Esophagus muscularis mucosa (tissue), 4 donors: ENCODE data around the gene UBE4A. TPM values are rescaled to one million over a fixed set of nuclear protein-coding genes. Genes with fewer than 3 reads are reported as not detected.
"Not testable (repeated sequence)": the region's sequence is repeated elsewhere in the genome, so short reads cannot be mapped to it uniquely, and the experiment has no call there.

Source experiments
- DNase-seq: peaks from one replicate; pipeline ENCODE4 v3.0.0-alpha.2; 2017; ENCODE audit errors: extremely low spot score
- H3K27ac ChIP-seq, 4 donors: fragments of 200-600 bp; sonication (generic); replicated peaks in 1 of 4; 1 replicate in 3 of 4; 2 replicates in 1 of 4; pipeline ENCODE4 v1.5.1; 2016 to 2019; ENCODE audit warnings: mild to moderate bottlenecking in 1 of 4
- H3K27me3 ChIP-seq, 4 donors: fragments of 200-600 bp; sonication (generic); one replicate each; pipeline versions ENCODE4 v1.5.1 to v1.6.0; 2016 to 2019
- H3K36me3 ChIP-seq, 4 donors: fragments of 200-600 bp; sonication (generic); one replicate each; pipeline ENCODE4 v1.5.1; 2016 to 2019
- H3K4me1 ChIP-seq, 4 donors: fragments of 200-600 bp; sonication (generic); one replicate each; pipeline ENCODE4 v1.5.1; 2016 to 2019
- H3K4me3 ChIP-seq, 4 donors: fragments of 200-600 bp; sonication (generic); 1 replicate in 2 of 4; 2 replicates in 2 of 4; pipeline ENCODE4 v1.5.1; 2016 to 2019; ENCODE audit warnings: mild to moderate bottlenecking in 4 of 4, moderate library complexity in 1 of 4
- H3K9me3 ChIP-seq, 4 donors: fragments of 200-600 bp; sonication (generic); 1 replicate in 3 of 4; 2 replicates in 1 of 4; pipeline ENCODE4 v1.5.1; 2016 to 2019
- EP300 ChIP-seq: sonication (generic); formaldehyde crosslinking; IDR thresholded peaks from one replicate; pipeline ENCODE4 v1.6.1; 2017; ENCODE audit warnings: antibody characterized with exemption
- POLR2A ChIP-seq: fragments of 450-650 bp; IDR thresholded peaks from one replicate; pipeline ENCODE4 v1.6.1; 2017; ENCODE audit warnings: antibody characterized with exemption, moderate library complexity, mild to moderate bottlenecking, low read depth
- POLR2AphosphoS5 ChIP-seq, 2 donors: sonication (generic); formaldehyde crosslinking; IDR thresholded peaks; one replicate each; pipeline ENCODE4 v1.6.1; 2017; ENCODE audit warnings: antibody characterized with exemption in 2 of 2
- WGBS: methylation state at CpG from one replicate; pipeline ENCODE4 v1.1.5; 2018; 5-methylcytosine and 5-hydroxymethylcytosine counted together
- intact Hi-C: fragments of 100-400 bp; cut with DNase I; formaldehyde crosslinking; loops from one replicate; pipeline ENCODE4 v1.15.1; 2023
- total RNA-seq, 4 donors: library from RNA; depleted of rRNA; stranded (reverse); fragments of >200 nt; gene quantifications; one replicate each; pipeline versions ENCODE4 v1.1.0 to v1.2.1, GENCODE V29; 2016
- TF ChIP-seq, protein P1 (sequence below), 3 experiments: fragments of 200-600 bp in 2 of 3; fragments of 450-650 bp in 1 of 3; sonication (generic) in 2 of 3; IDR thresholded peaks; one replicate each; pipeline ENCODE4 v1.5.1; 2017 to 2019; ENCODE audit warnings: antibody characterized with exemption in 3 of 3, mild to moderate bottlenecking in 2 of 3, moderate library complexity in 1 of 3

The UBE4A gene
- total RNA-seq, 4 donors from 2014 or later, result 32.0 to 40.8 (median 36.6) TPM

- DNase-seq, result no peak
- TF ChIP-seq POLR2A, result no peak
- TF ChIP-seq, protein P1, sequence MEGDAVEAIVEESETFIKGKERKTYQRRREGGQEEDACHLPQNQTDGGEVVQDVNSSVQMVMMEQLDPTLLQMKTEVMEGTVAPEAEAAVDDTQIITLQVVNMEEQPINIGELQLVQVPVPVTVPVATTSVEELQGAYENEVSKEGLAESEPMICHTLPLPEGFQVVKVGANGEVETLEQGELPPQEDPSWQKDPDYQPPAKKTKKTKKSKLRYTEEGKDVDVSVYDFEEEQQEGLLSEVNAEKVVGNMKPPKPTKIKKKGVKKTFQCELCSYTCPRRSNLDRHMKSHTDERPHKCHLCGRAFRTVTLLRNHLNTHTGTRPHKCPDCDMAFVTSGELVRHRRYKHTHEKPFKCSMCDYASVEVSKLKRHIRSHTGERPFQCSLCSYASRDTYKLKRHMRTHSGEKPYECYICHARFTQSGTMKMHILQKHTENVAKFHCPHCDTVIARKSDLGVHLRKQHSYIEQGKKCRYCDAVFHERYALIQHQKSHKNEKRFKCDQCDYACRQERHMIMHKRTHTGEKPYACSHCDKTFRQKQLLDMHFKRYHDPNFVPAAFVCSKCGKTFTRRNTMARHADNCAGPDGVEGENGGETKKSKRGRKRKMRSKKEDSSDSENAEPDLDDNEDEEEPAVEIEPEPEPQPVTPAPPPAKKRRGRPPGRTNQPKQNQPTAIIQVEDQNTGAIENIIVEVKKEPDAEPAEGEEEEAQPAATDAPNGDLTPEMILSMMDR (IDR thresholded peaks at IDR 0.05), result no peak
- no peak for TF ChIP-seq POLR2AphosphoS5 (IDR thresholded peaks at IDR 0.05)
- TF ChIP-seq EP300, result no peak
- H3K27ac ChIP-seq, result no peak overlapping the region
- H3K9me3 ChIP-seq, result no peaks in the 10 kb centered on the region
- no peaks in the 10 kb centered on the region for H3K27me3 ChIP-seq
- intact Hi-C loops, result no loop called here
- no peak overlapping the region for H3K4me3 ChIP-seq
- WGBS, result 80% methylated on average over 8 of the region's 8 CpGs
- peaks cover 0 to 19% (median 6%) of the 10 kb centered on the region in 4 donors for H3K36me3 ChIP-seq
- peaks cover 5 to 18% (median 8%) of the 10 kb centered on the region in 4 donors for H3K4me1 ChIP-seq
These were observed 55.8 kb downstream of the UBE4A start for GRCh38 chr11:118415062-118415738.

DNA sequence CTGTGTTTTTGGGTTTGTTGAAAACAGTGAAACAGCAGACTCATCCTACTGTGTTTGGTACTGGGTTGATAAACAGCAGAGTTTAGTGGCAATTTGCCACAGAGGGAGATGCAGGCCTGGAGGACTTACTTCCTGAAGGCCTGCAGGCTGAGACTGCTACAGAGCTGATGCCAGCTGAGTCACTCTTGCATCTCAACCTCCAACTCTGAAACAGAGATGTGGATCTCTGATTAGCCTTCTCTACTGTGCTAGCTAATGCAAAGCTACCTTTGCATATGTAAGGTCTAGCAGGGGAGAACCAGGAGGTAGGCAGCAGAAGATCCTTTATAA, 56.3 kb downstream of the UBE4A start:
- Histone ChIP-seq H3K27ac (no peak overlapping the region), H3K4me1 (peaks cover 5 to 17% (median 8%) of the 10 kb centered on the region in 4 donors), H3K27me3 (no peaks in the 10 kb centered on the region), H3K4me3 (no peak overlapping the region), H3K9me3 (no peaks in the 10 kb centered on the region), H3K36me3 (peaks cover 0 to 17% (median 6%) of the 10 kb centered on the region in 4 donors)
- no peak for TF ChIP-seq EP300
- TF ChIP-seq, protein P1 (IDR thresholded peaks at IDR 0.05), result no peak
- no peak for TF ChIP-seq POLR2A
- no peak for TF ChIP-seq POLR2AphosphoS5 (IDR thresholded peaks at IDR 0.05)
- intact Hi-C loops, result no loop called here
- no peak for DNase-seq

DNA sequence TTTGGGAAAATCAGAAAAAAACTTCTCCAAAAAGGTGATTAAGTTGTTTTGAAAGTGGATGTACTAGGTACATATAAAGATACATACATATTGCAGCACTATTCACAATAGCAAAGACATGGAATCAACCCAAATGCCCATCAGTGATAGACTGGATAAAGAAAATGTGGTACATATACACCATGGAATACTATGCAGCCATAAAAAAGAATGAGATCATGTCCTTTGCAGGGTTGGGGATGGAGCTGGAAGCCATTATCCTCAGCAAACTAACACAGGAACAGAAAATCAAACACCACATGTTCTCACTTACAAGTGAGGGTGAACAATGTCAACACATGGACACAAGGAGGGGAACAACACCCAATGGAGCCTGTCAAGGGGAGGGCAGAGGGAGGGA, 57.5 kb downstream of the UBE4A start:
- H3K4me3 ChIP-seq, DNase-seq, H3K27me3 ChIP-seq, H3K9me3 ChIP-seq, H3K27ac ChIP-seq, intact Hi-C loops, H3K4me1 ChIP-seq: not testable (repeated sequence)
- H3K36me3 ChIP-seq, result peaks cover 0 to 14% (median 6%) of the 10 kb centered on the region in 4 donors

DNA sequence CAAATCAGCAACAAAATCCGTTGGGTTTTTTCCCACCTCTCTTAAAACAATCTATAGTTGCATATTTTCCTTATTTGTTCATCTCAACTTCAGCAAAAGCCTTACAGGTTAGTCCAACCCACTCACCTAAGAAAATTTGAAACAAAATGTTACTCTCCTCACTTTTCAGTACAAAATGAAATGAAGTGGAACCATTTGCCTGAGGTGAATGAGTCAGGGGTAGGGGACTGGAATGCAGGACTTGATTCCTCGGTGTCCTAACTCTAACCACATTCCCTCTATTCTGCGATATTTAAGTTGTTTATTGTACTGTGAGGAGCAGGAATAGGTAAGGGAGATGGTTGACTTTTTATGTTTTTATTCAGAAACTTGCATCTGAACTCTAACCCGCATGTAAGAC, 58.4 kb downstream of the UBE4A start:
- no peak overlapping the region for H3K27ac ChIP-seq
- no peaks in the 10 kb centered on the region for H3K9me3 ChIP-seq
- WGBS, result 87% methylated on average over 4 of the region's 4 CpGs
- no peak overlapping the region for H3K4me3 ChIP-seq
- TF ChIP-seq POLR2A (no peak), EP300 (no peak), POLR2AphosphoS5 (IDR thresholded peaks at IDR 0.05) (no peak)
- TF ChIP-seq, protein P1 (IDR thresholded peaks at IDR 0.05), result no peak
- peaks cover 5 to 10% (median 8%) of the 10 kb centered on the region in 4 donors for H3K4me1 ChIP-seq
- H3K27me3 ChIP-seq, result no peaks in the 10 kb centered on the region
- DNase-seq, result no peak
- H3K36me3 ChIP-seq, result peaks cover 0 to 14% (median 6%) of the 10 kb centered on the region in 4 donors
- intact Hi-C loops, result no loop called here

DNA sequence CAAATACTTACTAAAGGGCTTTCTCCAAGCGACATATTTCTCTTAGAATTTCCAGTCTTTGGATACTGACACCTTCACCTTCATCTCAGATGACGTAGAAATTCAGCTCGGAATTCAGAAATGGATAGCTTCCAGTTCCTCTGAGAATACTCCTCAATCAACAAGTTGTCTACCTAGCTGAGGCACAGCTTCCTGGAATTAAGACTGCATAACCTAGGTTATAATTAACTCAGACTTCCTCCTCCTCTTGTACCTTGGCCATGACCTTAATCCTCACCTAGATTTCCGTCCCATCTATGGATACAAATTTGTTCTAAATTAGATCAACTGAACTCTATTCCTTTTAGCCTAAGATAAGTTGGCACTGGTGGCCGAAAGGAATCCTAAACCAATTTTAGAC, 59.4 kb downstream of the UBE4A start:
- Histone ChIP-seq H3K36me3 (peaks cover 0 to 10% (median 5%) of the 10 kb centered on the region in 4 donors), H3K4me3 (no peak overlapping the region), H3K27ac (no peak overlapping the region), H3K27me3 (no peaks in the 10 kb centered on the region), H3K9me3 (no peaks in the 10 kb centered on the region), H3K4me1 (peaks cover 5 to 10% (median 8%) of the 10 kb centered on the region in 4 donors)
- no peak for DNase-seq
- 87% methylated on average over 5 of the region's 5 CpGs for WGBS
- intact Hi-C loops, result no loop called here
- no peak for TF ChIP-seq POLR2A
- TF ChIP-seq EP300, result no peak
- no peak for TF ChIP-seq POLR2AphosphoS5 (IDR thresholded peaks at IDR 0.05)

- intact Hi-C loops, result no loop called here
- no peak overlapping the region for H3K27ac ChIP-seq
- H3K4me3 ChIP-seq, result no peak overlapping the region
- 11% methylated on average over 1 of the region's 1 CpG for WGBS
- DNase-seq, result no peak
- H3K4me1 ChIP-seq, result no peaks in the 10 kb centered on the region
- H3K27me3 ChIP-seq, result no peaks in the 10 kb centered on the region
- TF ChIP-seq POLR2A, result no peak
- H3K9me3 ChIP-seq, result no peaks in the 10 kb centered on the region
- H3K36me3 ChIP-seq, result no peaks in the 10 kb centered on the region
These were observed 68.3 kb downstream of the UBE4A start for GRCh38 chr11:118427707-118428106.
